ENCODE data around the gene FBXO24. TPM values are rescaled to one million over a fixed set of nuclear protein-coding genes. Genes with fewer than 3 reads are reported as not detected.

The FBXO24 gene
- total RNA-seq, 1 donor from 2014 or later: 0.32 TPM

GRCh38 chr7:100575206-100575631 is 10.9 kb upstream of the FBXO24 start:
- ATAC-seq: peak; percentile 4

DNA sequence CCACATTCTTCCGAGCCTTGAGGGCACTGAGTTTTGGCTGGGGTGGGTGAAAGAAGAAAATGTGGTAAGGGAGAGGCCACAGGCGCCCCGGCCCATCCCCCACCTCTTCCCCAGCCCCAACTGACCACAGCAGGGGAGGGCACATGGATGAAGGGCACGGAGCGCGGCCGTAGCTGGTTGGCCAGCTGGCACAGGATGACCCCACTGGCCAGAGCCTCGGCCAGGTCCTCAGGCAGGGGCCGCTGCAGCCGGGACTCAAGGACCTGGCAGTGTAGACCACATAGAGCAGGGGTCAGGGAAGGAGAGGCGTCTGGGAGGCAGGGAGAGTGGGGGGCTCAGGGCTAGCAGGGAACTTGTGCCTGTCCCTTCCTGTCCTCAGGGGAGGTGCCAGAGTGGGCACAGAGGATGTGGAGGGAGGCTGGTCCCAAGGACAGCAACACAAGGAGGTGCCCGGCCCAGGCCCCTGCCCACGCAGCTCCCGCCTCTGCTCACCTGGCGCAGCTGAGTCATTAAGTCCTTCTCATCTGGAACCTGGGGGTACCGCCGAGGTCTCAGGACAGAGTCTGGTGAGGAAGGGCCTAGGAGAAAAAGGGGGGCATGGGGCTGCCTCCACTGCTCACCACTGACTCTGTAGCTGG is 10.3 kb upstream of the FBXO24 start:
- no peak for ATAC-seq

DNA sequence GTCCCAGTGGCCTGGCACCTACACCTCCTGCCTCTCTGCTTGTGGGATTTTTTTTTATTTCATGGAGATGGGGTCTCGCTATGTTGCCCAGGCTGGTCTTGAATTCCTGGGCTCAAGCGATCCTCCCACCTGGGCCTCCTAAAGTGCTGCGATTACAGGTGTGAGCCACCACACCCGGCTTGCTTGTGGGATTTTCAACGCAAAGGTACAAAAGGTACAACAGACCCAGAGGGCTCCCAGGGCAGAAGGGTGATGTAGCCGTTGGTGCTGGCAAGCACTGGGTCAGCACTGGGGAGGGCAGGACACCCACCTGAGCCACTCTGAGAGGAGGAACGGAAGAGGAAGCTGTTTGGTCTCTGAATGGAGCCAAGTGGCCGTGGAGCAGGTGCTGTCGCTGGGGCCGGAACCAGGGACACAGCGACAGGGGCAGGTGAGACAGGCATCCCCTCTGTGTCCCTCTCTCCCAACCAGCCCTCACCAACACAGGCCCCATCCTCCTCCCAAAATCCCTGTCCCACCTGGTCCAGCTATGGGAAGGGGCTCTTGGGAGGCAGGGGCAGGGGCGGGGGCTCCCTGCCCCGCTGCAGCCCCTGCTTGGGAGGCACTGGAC is 9.6 kb upstream of the FBXO24 start:
- no peak for ATAC-seq

- no peak for ATAC-seq
Observed at GRCh38 chr7:100577103-100577502, 9.0 kb upstream of the FBXO24 start.

DNA sequence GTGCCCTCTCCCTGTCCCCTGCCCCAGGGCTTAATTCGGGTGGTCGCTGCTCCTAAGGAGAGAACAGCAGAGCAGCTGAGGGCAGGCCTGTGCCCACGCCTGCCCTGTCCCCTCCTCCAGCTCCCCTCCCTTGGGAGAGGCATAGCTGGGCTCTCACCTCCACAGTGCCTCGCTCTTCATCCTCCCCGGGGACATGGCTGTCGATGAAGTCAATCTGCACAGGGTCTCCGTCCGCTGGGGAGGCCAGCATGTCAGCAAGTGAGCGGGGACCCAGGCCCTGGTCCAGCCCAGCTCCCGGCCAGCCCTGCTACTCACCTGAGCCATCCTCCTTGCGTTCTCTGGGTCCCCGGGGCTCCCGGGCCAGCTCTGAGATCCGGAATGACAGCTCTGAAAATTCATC is 8.6 kb upstream of the FBXO24 start:
- no peak for ATAC-seq

GRCh38 chr7:100578246-100579183 is 7.6 kb upstream of the FBXO24 start:
- ATAC-seq: no peak

DNA sequence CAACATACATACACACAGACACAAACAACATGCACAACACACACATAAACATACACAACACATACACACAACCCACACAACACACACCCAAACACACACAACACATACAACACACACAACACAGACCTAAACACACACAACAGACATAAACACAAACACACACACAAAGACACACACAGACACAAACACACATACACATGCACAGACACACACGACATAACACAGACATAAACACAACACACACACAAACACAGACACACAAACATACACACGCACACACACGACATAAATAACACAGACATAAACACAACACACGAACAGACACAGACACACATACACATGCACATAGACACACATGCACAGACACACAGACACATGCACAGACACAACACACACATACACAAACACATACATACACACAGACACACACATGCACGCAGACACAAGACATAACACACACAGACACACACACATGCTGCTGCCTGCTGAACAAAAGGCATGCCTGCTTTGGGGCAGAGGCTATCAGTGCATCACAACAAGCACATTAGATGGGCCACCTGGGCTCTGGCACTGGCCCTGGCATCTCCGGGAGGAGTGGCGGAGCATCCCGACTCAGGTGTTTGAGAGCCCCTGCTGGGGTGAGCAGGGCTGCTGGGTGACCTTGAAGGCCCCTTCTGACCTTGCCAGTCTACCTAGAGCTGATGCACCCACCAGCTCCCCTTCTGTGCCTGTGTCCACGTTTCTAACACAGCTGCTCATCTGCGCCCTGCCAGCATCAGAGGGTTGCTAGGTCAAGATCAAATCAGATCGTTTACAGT is 5.5 kb upstream of the FBXO24 start:
- no peak for ATAC-seq

DNA sequence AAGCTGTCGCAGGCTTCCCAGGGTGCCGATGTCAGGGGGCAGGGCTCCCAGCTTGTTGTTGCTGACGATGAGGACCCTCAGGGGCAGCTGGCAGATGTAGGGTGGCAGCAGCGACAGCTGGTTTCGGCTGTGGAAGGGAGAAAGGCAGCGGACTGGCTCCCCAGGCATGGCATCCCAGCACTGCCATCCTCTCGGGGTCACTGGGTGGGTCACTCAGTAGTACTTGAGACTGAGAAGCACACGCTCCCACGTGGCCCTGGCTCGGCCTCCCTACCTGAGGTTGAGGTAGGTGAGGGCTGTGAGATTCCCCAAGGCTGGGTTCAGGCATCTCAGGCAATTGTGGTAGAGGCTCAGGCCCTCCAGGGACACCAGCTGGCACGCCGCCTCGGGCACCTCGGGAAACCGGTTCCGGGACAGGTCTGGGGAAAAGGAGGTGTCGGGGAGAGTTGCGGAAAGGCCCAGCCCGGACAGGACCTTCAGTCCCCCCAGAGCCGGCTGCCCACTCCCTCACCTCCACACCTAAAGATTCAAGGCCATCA is 4.0 kb upstream of the FBXO24 start:
- no peak for ATAC-seq

- no peak for ATAC-seq
Observed at GRCh38 chr7:100582650-100583049, 3.5 kb upstream of the FBXO24 start.

DNA sequence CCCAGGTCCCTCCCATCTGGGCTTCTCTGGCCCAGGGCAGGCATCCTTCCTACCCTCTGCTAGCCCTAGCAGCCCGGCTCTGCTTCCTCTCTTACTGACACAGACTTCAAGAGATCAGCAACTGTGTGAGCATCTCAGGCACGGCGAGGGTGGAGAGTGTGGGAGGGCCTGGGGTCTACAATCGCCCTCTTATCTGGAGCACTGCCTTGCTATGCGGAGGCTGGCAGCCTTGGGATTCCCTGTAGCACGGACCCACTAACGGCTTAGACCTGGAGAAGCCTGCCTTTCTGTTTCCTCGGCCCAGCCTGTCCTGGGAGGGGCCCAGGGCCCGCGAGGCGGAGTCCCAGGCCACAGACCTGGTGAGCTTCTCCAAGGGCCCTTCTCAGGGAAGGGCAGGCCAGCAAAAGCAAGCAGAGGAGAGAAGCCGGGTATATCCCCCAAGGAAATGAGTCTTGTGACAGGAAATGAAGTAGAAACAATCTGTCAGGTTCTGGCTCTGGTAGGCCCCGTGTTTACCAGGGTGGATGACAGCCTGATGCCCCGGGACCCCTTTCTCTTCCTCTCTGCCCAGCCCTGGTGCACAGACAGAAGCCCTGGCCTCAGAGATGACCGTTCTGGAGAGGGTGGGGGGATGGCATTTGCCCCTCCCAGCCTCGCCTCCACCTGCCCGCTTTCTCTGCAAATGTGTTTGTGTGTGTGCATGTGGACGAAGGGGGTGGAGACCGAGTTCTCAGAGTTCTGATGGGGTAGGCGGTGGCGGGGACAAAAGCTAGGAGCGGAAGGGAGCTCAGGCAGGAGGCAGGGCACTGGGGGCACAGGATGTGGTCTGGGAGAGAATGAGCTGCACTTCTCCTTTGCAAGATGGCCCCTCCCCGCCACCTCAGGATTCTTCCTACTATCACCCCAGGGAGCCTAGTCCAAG is 2.7 kb upstream of the FBXO24 start:
- ATAC-seq: no peak

DNA sequence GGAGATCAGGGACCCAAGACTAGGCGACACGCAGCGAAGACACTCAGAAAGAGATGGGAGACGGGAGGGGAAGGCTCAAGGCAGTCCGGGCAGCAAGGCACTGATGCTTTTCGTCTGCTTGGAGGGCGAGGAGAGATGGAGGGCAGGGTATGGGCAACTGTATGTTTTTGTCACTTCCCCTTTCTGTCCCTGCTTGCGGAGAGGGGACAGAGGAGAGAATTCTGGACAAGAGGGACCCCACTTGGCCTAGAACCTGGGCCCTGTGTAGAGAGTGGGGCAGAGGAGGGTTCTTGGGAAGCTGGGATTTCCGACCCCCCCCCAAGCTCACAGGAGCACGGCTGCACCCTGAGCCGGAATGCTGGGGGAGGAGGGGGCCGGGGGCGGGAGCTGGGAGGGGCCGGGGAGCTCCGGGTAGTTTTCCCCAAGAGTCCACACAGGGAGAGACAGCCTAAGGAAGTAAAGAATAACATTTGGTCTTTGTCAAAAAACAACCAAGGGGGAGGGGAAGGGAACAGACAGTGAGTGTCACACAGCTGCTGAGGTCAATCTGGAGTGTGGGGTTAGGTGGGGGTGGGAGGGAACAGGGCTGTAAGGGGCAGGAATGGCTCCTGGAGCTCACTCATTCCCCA is 2.0 kb upstream of the FBXO24 start:
- no peak for ATAC-seq

DNA sequence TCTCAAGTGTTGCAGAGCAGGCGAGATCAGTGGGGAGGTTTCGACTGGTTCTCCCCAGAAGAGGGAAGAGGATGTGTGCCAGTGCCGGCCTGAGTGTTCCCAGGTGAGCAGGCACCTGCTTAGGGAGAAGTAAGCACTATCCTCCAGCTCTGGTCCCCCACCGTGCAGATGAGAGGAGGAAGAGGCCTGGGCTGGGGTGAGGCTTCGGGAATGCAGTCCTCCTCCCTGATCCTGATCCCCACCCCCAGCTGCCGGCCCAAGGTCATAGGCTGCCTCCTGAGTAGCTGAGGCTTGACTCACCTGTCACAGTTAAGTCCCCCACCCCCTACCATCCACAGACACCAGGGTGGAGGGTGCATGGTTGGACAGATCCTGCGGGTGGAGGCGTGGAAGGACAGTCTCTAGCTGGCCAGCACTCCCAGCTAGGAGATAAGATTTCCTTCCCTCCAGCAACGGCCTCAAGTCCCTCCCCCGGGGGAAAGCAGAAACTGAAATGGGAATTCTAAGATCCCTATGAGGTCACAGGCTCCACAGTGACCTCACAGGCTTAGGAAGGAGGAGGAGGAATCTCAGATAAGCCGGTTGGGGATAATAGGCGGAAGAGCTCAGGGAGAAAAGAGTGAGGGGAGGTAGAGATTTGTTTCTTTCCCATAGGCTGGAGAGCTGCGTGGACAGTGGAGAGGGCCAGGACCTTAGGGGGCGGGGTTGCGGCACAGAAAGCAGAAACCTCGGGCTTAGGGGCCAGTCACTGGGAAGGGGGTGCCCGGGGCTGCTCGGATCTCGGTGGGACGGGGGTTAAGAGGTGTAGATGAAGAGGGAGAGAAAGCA is 1.2 kb upstream of the FBXO24 start:
- peak; percentile 6 for ATAC-seq

GRCh38 chr7:100585511-100586265 is 440 bp upstream of the FBXO24 start, which contains the start of gene LRCH4:
Gene LRCH4 (minus strand): TSS chr7:100586129. CDS start chr7:100586100, 29 bp downstream.
- peak; percentile 60 for ATAC-seq

- no peak for ATAC-seq
Observed at GRCh38 chr7:100588438-100588837, 2.3 kb downstream of the FBXO24 start.

GRCh38 chr7:100589341-100589947 is 3.3 kb downstream of the FBXO24 start:
- ATAC-seq: no peak

DNA sequence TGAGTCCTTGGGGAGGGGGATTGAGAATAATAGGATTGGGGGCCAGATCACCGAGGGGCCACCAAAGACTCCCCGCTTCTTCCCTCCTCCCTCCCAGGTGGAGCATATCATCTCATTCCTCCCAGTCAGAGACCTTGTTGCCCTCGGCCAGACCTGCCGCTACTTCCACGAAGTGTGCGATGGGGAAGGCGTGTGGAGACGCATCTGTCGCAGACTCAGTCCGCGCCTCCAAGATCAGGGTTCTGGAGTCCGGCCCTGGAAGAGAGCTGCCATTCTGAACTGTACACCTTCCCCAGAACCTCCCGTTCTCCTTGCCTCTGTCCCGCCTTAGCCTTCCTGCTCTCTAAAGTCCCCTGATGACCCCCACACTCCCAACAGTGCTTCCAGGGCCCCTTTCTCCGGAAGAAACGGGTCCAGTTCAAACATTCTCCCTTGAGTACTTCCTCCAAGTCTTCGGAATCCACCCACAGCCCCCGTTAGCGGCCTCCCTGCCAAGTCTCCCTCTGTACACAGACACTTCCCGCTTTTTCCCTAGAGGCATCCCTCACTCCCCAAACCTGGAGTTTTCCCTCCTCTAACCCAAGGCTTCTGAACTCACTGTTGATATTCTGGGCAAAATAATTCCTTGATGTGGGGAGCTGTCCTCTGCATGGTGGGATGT is 4.1 kb downstream of the FBXO24 start:
- ATAC-seq: no peak

GRCh38 chr7:100591596-100591995 is 5.5 kb downstream of the FBXO24 start:
- no peak for ATAC-seq

DNA sequence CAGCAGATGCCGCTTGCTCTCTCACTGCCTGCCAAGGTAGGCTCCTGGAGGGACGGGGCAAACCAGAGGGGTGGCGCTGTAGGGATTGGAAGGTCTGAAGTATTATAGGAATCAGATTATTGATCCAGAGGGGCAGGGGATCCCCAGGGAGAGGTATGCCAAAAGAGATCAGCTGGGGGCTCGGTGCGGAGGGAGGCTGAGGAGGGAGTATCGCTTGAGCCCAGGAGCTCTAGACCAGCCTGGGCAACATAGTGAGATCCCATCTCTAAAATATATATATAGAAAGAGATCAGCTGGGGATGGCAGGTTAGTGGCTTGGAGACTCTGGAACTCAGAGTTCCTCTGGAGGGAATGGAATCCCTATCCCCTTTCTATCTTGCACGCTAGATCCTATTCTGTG is 9.1 kb downstream of the FBXO24 start:
- no peak for ATAC-seq

Data from esophagus mucosa (tissue), 1 donor.